Measurements from ENCODE around the gene ATP2B2.

DNA sequence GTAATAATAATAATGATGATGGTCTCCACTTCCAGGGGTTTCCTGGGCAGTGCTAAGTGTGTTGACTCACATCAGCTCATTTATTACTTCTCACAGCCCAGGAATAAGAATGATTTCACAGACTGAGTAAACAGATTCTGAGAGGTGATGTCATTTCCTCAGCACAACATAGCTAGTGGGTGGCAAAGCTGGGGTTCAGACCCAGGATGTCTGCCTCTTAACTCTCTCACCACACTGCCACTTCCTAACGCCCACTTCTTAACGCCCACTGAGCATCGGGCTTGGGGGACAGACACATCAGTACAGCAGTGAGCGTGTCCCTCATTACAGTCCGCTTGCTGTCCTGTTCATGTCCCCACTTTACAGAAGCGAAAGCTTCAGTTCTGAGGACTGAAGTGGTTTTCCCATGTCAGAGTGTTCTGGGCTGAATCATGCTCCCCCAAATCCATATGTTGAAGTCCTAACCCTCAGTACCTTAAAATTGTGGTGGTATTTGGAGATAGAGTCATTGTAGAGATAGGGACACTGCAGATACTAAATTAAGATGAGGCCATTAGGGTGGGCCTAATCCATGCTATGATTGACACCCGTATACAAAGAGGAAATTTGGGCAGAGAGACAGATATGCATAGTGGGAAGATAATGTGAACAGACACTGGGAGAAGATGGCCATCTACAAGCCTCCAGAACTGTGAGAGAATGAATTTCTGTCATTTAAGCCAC, 68.0 kb downstream of the ATP2B2 start:
- TF ChIP-seq, protein P1, sequence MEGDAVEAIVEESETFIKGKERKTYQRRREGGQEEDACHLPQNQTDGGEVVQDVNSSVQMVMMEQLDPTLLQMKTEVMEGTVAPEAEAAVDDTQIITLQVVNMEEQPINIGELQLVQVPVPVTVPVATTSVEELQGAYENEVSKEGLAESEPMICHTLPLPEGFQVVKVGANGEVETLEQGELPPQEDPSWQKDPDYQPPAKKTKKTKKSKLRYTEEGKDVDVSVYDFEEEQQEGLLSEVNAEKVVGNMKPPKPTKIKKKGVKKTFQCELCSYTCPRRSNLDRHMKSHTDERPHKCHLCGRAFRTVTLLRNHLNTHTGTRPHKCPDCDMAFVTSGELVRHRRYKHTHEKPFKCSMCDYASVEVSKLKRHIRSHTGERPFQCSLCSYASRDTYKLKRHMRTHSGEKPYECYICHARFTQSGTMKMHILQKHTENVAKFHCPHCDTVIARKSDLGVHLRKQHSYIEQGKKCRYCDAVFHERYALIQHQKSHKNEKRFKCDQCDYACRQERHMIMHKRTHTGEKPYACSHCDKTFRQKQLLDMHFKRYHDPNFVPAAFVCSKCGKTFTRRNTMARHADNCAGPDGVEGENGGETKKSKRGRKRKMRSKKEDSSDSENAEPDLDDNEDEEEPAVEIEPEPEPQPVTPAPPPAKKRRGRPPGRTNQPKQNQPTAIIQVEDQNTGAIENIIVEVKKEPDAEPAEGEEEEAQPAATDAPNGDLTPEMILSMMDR (IDR thresholded peaks at IDR 0.05; ENCODE audit: poor library complexity) = no peak
- TF ChIP-seq EZH2 (IDR thresholded peaks at IDR 0.05; ENCODE audit: borderline replicate concordance) = no peak
- TF ChIP-seq EZH2phosphoT487 (IDR thresholded peaks at IDR 0.05; ENCODE audit: low read depth, severe bottlenecking, unreplicated experiment) = no peak
